ENCODE data around the gene CER1.

CER1 gene

DNA sequence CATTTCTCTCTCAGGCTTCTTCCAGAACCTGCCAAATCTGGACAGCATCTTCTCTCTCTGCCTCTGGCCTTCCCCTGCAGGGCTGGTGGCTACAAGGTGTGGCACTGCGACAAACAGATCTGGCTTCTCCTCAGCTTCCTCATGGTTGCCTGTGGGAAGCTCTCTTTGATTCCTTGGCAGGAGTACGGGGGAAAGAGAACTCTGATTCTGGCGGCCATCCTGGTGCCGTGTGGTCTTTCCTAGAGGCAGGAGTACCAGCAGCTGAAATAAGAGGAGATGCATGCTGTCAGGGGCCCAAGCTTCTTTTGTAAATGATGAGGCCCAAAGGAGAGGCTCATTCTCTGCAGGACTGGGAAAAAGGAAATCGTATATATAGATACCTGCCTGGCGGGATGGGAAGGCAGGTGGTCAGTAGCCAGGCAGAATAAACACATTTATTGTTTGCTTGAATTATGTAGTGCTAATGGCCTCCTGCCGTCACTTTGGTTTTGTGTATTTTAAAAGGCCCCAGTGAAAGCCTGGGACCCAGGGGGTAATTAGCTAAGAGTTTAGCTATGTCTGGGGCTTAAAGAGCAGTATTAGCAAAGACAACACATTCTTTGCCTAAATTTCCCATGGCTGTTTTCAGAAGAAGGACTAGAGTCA, at the start of gene CER1:
CER1 (minus strand) TSS at position 343 of the 645 bp plus-strand sequence; CDS start at position 282, 61 bp downstream.
- Histone ChIP-seq H3K36me3 (ENCODE audit: control insufficient read depth, insufficient read depth, low read length) (no peaks in the 10 kb centered on the region), H3K27me3 (ENCODE audit: control insufficient read depth, insufficient read depth, low read length) (peaks cover 2% of the 10 kb centered on the region), H3K4me3 (ENCODE audit: low read length) (no peak within 1 kb of the TSS), H3K9ac (ENCODE audit: low read length) (no peak within 1 kb of the TSS), H3K27ac (ENCODE audit: low read depth, low read length) (no peak within 1 kb of the TSS), H3K4me1 (ENCODE audit: control insufficient read depth, insufficient read depth, low read length) (no peaks in the 10 kb centered on the region)

DNA sequence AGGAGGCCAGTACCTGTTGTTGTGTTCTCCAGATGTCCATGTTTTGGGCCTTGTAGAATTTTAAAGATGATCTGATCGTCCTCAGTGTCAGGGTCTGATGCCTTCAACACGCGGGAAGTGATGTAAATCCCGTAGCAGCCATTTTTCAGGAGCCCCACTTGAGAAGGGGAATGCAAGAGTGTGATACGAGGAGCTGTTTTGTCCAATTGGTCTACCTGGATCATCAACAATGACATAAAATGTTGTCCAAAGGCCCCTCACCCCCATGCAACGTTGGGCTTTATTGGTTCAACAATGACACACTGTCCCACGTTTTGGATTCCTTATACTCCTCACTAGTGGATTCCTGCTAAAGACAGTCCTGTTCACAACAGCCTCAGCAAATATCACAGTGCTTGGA, 48.1 kb upstream of the CER1 start:
- Histone ChIP-seq H3K36me3 (ENCODE audit: control insufficient read depth, insufficient read depth, low read length) (no peaks in the 10 kb centered on the region), H3K27me3 (ENCODE audit: control insufficient read depth, insufficient read depth, low read length) (no peaks in the 10 kb centered on the region), H3K9ac (ENCODE audit: low read length) (no peak overlapping the region), H3K27ac (ENCODE audit: low read depth, low read length) (no peak overlapping the region), H3K4me1 (ENCODE audit: control insufficient read depth, insufficient read depth, low read length) (no peaks in the 10 kb centered on the region), H3K4me3 (ENCODE audit: low read length) (no peak overlapping the region)

DNA sequence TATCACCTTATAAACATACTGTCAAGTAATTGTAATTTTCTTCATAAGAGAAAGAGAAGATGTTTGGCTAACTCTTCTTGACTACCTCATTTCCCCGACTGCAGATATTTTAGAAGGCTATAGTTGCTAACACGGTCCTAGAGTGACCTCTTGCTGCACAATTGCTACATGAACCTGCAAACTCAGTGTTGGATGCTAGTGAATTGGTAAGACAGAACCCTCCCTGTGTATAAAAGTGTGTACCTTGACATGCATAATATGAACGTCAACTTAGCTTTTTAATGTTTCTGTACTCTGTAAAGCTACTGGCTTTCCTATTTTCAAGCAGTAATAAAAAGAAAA, 46.7 kb upstream of the CER1 start:
- Histone ChIP-seq H3K4me3 (ENCODE audit: low read length) (no peak overlapping the region), H3K36me3 (ENCODE audit: control insufficient read depth, insufficient read depth, low read length) (no peaks in the 10 kb centered on the region), H3K9ac (ENCODE audit: low read length) (no peak overlapping the region), H3K27ac (ENCODE audit: low read depth, low read length) (no peak overlapping the region), H3K4me1 (ENCODE audit: control insufficient read depth, insufficient read depth, low read length) (no peaks in the 10 kb centered on the region), H3K27me3 (ENCODE audit: control insufficient read depth, insufficient read depth, low read length) (no peaks in the 10 kb centered on the region)

DNA sequence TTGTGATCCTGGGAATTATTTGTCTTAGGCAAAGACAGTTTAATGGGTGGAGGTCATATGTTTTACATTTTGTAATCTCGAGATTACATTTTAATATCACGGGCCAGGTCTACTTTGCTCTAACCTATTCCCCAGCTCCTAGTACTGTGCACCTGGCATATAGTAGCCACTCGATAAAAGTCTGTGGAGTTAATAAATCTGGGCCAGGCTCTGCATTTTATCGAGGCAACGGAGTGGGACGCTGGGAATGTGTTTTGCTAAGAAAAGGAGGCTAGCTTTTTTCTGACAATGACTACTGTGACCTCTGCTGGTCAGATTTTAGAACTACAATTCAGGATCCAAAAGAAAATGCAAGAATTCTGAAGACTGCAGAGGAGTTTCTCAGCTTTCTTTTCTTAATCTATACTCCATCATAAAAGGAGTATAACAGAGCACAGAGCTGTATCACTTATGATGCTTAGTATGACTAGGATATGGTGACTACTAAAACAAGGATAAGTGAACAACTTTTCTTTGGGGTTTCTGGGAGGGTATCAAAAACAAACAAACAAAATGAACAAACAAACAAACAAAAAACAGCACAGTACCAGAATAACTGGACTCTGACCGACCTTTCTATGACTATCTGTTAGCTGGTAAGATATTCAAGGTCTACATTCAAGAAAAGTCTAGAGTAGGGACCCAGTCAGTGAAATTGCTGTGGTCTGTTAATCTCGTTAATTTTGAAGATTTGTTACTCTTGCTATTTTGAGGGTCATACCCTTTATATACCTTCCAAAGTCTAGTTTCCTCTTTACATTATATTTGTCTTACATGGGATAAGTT, 46.1 kb upstream of the CER1 start:
- H3K4me1 ChIP-seq (ENCODE audit: control insufficient read depth, insufficient read depth, low read length) = no peaks in the 10 kb centered on the region
- H3K36me3 ChIP-seq (ENCODE audit: control insufficient read depth, insufficient read depth, low read length) = no peaks in the 10 kb centered on the region
- no peak overlapping the region for H3K9ac ChIP-seq (ENCODE audit: low read length)
- no peak overlapping the region for H3K4me3 ChIP-seq (ENCODE audit: low read length)
- no peak overlapping the region for H3K27ac ChIP-seq (ENCODE audit: low read depth, low read length)
- no peaks in the 10 kb centered on the region for H3K27me3 ChIP-seq (ENCODE audit: control insufficient read depth, insufficient read depth, low read length)

GRCh38 chr9:14766299-14766698, 43.8 kb upstream of the CER1 start:
- Histone ChIP-seq H3K4me3 (ENCODE audit: low read length) (no peak overlapping the region), H3K27ac (ENCODE audit: low read depth, low read length) (no peak overlapping the region), H3K4me1 (ENCODE audit: control insufficient read depth, insufficient read depth, low read length) (no peaks in the 10 kb centered on the region), H3K27me3 (ENCODE audit: control insufficient read depth, insufficient read depth, low read length) (no peaks in the 10 kb centered on the region), H3K36me3 (ENCODE audit: control insufficient read depth, insufficient read depth, low read length) (no peaks in the 10 kb centered on the region), H3K9ac (ENCODE audit: low read length) (no peak overlapping the region)

DNA sequence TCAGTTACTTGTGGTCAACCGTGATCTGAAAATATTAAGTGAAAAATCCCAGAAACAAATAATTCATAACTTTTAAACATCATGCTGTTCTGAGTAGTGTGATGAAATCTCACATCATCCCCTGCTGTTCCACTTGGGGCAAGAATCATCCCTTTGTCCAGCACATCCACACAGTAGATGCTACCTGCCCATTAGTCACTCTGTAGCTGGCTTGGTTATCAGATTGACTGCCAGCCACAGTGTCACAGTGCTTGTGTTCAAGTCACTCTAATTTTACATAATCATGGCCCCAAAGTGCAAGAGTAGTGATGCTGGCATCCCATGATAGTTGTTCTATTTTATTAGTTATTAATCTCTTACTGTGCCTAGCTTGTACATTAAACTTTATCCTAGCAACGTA, 39.1 kb upstream of the CER1 start:
- no peaks in the 10 kb centered on the region for H3K4me1 ChIP-seq (ENCODE audit: control insufficient read depth, insufficient read depth, low read length)
- no peaks in the 10 kb centered on the region for H3K27me3 ChIP-seq (ENCODE audit: control insufficient read depth, insufficient read depth, low read length)
- no peak overlapping the region for H3K9ac ChIP-seq (ENCODE audit: low read length)
- H3K27ac ChIP-seq (ENCODE audit: low read depth, low read length) = no peak overlapping the region
- no peak overlapping the region for H3K4me3 ChIP-seq (ENCODE audit: low read length)
- no peaks in the 10 kb centered on the region for H3K36me3 ChIP-seq (ENCODE audit: control insufficient read depth, insufficient read depth, low read length)

DNA sequence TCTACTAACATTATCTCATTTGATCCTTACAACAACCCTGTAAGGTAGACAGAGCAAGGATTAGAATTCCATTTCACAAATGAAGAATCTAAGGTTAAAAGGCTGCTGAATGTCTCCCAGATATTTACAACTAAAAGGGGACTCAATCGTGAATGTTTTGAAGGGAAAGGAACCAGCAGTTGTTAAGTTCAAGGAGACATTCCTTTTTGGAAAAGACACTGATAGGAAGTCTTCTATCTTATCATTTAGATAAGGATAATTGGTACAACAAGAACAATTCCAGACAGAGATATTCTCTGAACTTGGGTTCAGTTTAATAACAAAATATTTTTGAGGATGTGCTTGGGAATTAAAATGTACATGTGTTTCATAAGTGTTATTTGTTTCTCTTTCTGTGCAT, 37.5 kb upstream of the CER1 start:
- H3K27me3 ChIP-seq (ENCODE audit: control insufficient read depth, insufficient read depth, low read length) = no peaks in the 10 kb centered on the region
- H3K4me3 ChIP-seq (ENCODE audit: low read length) = no peak overlapping the region
- H3K9ac ChIP-seq (ENCODE audit: low read length) = no peak overlapping the region
- no peaks in the 10 kb centered on the region for H3K36me3 ChIP-seq (ENCODE audit: control insufficient read depth, insufficient read depth, low read length)
- no peaks in the 10 kb centered on the region for H3K4me1 ChIP-seq (ENCODE audit: control insufficient read depth, insufficient read depth, low read length)
- no peak overlapping the region for H3K27ac ChIP-seq (ENCODE audit: low read depth, low read length)

- Histone ChIP-seq H3K27ac (ENCODE audit: low read depth, low read length) (no peak overlapping the region), H3K27me3 (ENCODE audit: control insufficient read depth, insufficient read depth, low read length) (no peaks in the 10 kb centered on the region), H3K4me1 (ENCODE audit: control insufficient read depth, insufficient read depth, low read length) (no peaks in the 10 kb centered on the region), H3K36me3 (ENCODE audit: control insufficient read depth, insufficient read depth, low read length) (no peaks in the 10 kb centered on the region), H3K9ac (ENCODE audit: low read length) (no peak overlapping the region), H3K4me3 (ENCODE audit: low read length) (no peak overlapping the region)
Observed at GRCh38 chr9:14756291-14756690, 33.8 kb upstream of the CER1 start.

DNA sequence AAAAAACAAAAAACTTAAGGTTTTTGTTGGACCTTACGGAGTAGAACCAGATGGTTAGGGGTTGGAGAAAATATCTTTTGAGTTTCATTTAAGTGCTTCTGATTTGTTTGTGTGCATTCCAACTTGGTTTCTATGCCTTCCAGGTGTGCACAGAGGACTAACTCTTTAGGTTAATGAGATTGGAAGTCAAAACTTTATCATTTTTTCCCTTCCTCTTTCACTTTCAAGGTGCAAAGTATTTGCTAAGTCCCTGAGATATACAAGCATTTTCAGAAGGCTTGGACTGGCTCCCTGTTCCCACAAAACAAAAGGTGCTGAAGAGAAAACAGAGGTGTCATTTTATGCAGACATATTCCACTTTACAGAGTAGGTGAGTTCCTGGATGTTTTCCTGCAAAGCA, 30.3 kb upstream of the CER1 start:
- no peak overlapping the region for H3K27ac ChIP-seq (ENCODE audit: low read depth, low read length)
- H3K36me3 ChIP-seq (ENCODE audit: control insufficient read depth, insufficient read depth, low read length) = no peaks in the 10 kb centered on the region
- no peak overlapping the region for H3K4me3 ChIP-seq (ENCODE audit: low read length)
- no peaks in the 10 kb centered on the region for H3K27me3 ChIP-seq (ENCODE audit: control insufficient read depth, insufficient read depth, low read length)
- no peaks in the 10 kb centered on the region for H3K4me1 ChIP-seq (ENCODE audit: control insufficient read depth, insufficient read depth, low read length)
- no peak overlapping the region for H3K9ac ChIP-seq (ENCODE audit: low read length)

DNA sequence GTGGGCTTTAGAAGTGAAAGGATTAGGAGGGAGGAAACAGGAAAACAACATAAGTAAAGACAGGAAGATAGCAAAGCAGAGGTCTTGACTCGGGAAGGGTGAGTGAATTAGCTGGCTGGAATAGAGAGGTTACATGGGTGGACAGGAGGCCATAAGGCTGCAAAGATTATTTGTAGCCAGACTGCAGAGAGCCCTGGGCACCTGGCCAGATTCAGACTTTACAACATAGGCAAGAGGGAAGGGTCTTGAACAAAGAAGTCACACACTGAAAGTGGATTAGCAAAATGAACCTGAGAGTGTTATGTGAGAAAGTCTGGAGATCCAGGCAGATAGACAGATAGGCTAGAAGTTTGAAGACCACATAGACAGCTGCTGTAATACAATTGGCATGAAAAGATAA, 29.7 kb upstream of the CER1 start:
- H3K4me1 ChIP-seq (ENCODE audit: control insufficient read depth, insufficient read depth, low read length) = no peaks in the 10 kb centered on the region
- H3K9ac ChIP-seq (ENCODE audit: low read length) = no peak overlapping the region
- H3K27ac ChIP-seq (ENCODE audit: low read depth, low read length) = no peak overlapping the region
- no peak overlapping the region for H3K4me3 ChIP-seq (ENCODE audit: low read length)
- H3K36me3 ChIP-seq (ENCODE audit: control insufficient read depth, insufficient read depth, low read length) = no peaks in the 10 kb centered on the region
- no peaks in the 10 kb centered on the region for H3K27me3 ChIP-seq (ENCODE audit: control insufficient read depth, insufficient read depth, low read length)

DNA sequence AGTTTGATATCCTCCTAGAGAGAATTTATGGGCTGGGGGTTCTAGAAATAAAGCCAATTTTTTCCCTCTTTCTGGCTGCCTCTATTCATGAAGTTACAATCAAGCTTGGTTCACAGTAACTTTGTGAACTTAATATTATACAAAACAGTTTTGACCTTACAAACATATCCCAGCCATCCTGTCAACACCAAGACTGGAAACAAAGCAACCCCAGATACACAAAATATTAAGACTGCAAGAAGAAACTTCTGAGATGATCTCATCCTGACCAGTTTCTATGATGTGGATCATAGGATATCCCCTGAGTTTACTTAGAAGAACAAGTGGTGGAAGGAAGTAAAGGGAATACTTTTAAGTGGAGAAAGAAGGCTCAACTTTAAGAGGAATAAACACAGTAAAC, 28.3 kb upstream of the CER1 start:
- Histone ChIP-seq H3K4me3 (ENCODE audit: low read length) (no peak overlapping the region), H3K27ac (ENCODE audit: low read depth, low read length) (no peak overlapping the region), H3K4me1 (ENCODE audit: control insufficient read depth, insufficient read depth, low read length) (no peaks in the 10 kb centered on the region), H3K27me3 (ENCODE audit: control insufficient read depth, insufficient read depth, low read length) (no peaks in the 10 kb centered on the region), H3K9ac (ENCODE audit: low read length) (no peak overlapping the region), H3K36me3 (ENCODE audit: control insufficient read depth, insufficient read depth, low read length) (no peaks in the 10 kb centered on the region)

- Histone ChIP-seq H3K4me1 (ENCODE audit: control insufficient read depth, insufficient read depth, low read length) (no peaks in the 10 kb centered on the region), H3K27me3 (ENCODE audit: control insufficient read depth, insufficient read depth, low read length) (no peaks in the 10 kb centered on the region), H3K36me3 (ENCODE audit: control insufficient read depth, insufficient read depth, low read length) (no peaks in the 10 kb centered on the region), H3K27ac (ENCODE audit: low read depth, low read length) (no peak overlapping the region), H3K9ac (ENCODE audit: low read length) (no peak overlapping the region), H3K4me3 (ENCODE audit: low read length) (no peak overlapping the region)
Observed at GRCh38 chr9:14749741-14750211, 27.2 kb upstream of the CER1 start.

DNA sequence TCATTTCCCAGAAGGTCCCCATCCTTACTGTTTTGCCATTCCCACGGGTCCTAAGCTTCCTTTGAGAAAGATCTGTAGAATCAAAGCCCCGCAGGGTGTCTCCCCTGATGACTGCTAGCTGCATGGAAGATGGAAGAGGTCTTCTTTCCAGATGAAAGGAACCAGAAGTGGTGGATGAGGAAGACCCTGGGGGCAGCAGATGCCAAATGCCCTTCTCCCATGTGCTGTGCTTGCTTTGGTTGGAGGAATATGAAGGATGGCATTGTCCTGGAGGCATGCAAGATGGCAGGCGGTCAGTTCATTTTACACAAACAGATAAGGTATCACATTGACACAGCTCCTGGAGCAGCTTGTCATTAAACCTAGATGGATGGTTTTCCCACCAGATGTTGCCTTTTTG, 25.8 kb upstream of the CER1 start:
- H3K4me3 ChIP-seq (ENCODE audit: low read length) = no peak overlapping the region

More for the DNA sequence above, 25.8 kb upstream of the CER1 start:
- Histone ChIP-seq H3K4me1 (ENCODE audit: control insufficient read depth, insufficient read depth, low read length) (no peaks in the 10 kb centered on the region), H3K27me3 (ENCODE audit: control insufficient read depth, insufficient read depth, low read length) (no peaks in the 10 kb centered on the region), H3K36me3 (ENCODE audit: control insufficient read depth, insufficient read depth, low read length) (no peaks in the 10 kb centered on the region), H3K27ac (ENCODE audit: low read depth, low read length) (no peak overlapping the region), H3K9ac (ENCODE audit: low read length) (no peak overlapping the region)

All from rectal smooth muscle tissue (tissue), 1 donor.